Activated T-cell treated with anti-CD3 and anti-CD28 coated beads, Interleukin-2, amount 50 U/mL, for 48 hours (primary cell): ENCODE measurements around the gene OPCML.

ENCODE experiments used
- DNase-seq, 2 experiments: peaks; one replicate each; pipeline ENCODE4 v3.0.0-alpha.2; 2020

Gene OPCML

DNA sequence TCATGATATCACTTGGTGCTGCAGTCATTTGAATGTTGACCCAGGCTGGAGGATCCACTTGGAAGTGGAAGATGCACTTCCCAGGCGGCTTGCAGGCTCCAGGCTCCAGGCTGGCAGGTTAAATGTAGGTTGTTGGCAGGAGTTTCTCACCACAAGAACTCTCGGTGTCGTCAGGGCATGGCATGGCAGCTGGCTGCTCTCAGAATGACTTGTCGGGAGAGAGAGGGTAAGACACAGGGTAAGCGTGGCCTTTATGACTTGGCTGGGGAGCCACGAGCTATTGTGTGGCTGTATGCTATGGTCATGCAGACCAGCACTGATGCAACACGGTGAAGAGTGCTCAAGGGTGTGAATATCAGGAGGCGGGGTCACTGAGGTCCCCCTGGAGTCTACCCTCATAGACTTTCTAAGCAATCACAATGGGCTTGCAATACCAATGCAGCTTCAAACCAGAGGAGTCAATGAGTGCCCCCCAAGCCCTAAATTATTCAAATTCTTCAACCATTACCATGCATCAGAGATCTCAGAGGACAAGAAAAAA, 1027.7 kb downstream of the OPCML start:
- DNase-seq = no peak

DNA sequence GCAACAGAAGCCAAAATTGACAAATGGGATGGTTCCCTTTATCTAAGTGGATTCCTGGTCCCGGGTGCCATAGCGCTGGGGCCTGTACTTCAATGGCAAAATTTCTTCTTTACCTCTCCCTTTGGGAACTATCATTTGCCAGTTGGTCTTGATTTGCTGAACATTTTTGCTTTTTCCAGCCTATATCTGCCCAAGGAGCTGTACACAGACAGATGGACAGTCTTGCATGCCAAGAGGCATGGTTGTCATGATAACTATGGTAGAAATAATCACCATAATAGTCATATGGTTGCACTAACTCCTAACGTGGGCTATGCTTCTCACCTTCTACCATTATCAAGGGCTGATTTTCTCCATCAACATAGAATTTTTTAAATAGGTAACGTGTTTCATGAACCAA, 1030.9 kb downstream of the OPCML start:
- no peak for DNase-seq

- DNase-seq = no peak
Observed at GRCh38 chr11:132499661-132500060, 1032.6 kb downstream of the OPCML start.

DNA sequence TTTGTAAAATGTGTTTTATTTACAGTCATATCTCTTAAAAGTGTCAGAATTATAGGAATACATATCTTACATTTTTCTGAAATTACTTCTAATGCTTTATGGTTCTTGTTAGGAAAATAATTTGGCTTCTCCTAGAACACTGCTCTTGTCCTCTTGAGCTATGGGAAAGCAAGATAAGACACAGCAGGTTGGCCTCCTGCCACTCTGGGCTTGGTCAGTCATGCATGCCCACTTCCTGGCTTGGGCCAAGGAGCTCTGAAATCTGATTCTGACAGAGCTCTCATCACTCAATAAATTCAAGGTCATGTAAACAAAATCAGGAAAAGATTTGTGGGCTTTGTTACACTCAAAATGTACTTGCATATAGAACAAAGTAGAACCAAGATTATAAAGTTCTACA, 1036.0 kb downstream of the OPCML start:
- DNase-seq = no peak

GRCh38 chr11:132493801-132494200, 1038.5 kb downstream of the OPCML start:
- no peak for DNase-seq

GRCh38 chr11:132490978-132491377, 1041.3 kb downstream of the OPCML start:
- DNase-seq = no peak

DNA sequence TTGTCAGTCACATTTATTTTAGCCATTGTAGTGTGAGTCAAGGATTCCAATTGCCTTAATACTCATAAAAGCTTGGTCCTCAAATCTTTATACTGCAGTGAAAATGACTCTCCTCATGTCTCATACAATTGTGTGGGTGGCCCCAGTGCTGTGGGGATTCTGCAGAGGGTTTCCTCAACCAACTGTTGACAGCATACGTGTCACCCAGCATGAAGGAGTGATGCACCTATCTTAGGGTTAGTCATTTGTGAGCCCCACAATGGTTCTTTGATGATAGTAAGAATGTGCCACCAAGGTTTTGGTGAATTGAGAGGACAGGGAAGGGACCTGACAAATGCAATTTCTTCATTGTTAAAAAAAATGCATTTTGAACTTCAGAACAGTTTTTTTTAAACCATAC, 1046.2 kb downstream of the OPCML start:
- DNase-seq = no peak

- DNase-seq = no peak
Observed at GRCh38 chr11:132475026-132475425, 1057.3 kb downstream of the OPCML start.

GRCh38 chr11:132472411-132473172, 1059.7 kb downstream of the OPCML start:
- no peak for DNase-seq

- no peak for DNase-seq
Observed at GRCh38 chr11:132471466-132471865, 1060.8 kb downstream of the OPCML start.

DNA sequence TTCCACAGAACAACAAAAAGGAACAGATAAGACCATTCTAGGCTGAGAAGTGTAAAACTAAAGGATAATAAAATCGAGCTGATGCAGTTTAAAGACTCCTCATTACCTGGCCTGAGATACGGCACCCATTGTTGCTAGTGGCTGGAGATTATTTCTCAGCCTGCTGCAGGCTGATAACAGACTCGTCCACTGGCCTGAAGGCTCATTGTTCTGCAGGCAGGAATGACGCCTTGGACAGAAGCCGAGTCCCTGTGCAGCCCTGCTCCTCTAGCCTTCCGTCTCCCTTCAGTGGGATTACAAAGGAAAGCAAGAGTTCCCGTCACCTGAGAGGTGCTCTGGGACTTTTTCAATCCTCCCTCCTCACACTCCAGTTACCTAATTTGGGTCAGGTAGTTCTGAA, 1065.3 kb downstream of the OPCML start:
- no peak for DNase-seq

DNA sequence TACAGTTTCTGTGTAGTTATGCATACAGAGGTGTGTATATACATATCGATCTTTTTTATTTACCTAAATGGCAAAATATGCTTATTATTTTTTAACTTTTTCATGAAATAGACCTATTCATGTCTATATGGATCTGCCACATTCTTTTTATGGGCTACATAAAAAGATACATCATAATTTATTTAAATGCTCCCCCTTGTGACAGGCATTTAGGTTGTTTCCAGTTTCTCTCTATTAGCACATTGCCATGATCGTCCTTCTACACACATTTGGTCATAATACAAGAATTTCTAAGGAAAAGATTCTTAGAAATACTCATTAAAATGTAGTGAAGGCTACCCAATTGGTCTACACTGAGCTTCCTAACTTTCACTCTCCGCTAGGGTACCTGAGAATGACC, 1067.4 kb downstream of the OPCML start:
- DNase-seq = no peak

GRCh38 chr11:132464003-132464342, 1068.3 kb downstream of the OPCML start:
- no peak for DNase-seq

DNA sequence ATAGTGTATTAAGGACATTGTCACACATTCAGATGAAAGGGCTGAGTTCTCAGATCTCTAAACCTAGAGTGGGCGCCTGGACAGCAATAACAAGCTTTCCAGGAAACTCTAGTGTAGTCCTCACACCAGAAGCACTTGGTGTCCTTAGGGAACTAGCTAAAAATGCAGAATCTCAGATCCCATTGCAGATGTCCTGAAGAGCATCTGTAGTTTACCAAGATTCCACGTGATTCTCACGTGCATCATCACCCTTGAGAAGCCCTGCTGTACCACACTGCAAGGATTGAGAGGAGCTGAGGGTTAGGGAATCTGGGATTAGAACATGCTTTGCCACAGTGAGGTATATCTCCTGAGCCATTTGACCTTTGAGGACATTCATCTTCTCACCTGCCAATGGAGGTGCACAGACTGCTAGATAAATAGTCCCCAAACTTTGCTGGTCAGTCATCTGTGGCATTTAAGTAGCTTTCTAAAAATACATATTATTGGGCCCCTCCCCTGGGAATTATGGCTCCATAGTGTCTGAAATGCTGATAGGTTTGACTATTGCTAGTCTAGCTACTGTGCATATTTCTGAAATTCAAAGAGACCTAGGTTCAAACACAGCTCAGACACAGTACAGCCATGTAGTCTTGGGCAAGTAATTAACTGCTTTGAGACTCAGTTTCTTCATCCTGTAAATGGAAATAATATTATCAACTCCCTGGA, 1068.9 kb downstream of the OPCML start:
- DNase-seq = no peak

DNA sequence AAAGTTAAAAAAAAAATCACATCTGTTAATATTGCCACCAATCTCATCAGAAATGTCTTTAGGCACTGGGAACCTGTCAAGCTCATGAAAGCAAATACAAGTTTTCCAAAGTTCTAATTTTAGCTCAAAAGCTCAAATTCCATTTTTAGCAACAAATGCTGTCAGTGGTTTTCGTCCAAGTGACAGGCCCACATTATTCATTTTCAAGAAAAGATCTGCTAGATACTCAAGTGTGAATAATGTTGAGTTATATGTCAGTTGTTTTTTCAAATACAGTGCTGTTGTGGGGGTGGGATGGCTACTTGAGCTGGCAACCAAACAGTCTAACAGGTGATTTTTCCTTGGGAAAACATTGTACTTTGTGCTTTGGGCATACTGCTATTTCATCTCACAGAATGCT, 1072.6 kb downstream of the OPCML start:
- no peak for DNase-seq

DNA sequence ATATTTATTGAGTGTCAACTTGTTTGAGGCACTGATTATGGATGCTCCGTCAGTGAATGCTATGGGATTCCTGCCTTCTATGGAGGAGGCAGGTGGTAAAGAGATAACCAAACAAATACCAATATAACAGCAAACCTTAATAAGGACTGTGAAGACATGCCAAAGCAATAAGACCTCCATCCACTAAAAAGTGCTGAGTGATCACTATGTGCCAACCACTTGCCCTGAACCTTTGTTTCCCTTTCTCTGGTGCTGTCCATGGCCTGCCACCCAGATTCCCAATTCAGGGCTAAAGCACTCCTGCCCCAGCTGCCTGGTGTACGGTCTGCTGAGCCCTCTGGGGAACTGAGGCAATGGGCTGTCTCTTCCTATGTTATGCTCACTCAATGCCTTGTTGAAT, 1074.9 kb downstream of the OPCML start:
- DNase-seq = no peak

DNA sequence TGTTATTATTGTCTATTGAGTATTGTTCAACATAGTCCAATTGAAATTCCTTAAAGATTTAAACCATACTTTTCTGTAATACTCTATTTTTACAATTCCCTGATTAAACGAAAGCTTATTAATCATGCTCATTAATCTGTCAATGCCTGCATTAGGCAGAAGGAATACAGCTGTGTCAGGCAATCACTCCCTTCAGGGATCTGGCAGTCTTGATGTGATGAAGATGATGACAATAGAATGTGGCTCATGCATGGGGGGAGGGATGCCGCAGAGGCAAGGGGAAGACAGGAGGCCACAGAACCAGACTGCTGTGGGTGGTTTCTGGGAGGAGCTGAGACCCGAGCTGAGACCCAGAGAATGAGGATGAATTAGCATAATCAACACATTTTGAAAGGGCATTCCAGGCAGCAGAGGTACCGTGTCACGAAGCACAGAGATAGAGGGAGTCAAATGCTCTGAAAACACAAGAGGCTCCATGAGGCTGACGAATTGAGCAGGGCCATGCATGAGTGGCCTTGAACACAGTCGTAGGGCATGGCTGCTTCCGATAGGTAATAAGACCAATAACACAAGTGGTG, 1075.5 kb downstream of the OPCML start:
- no peak for DNase-seq

- no peak for DNase-seq
Observed at GRCh38 chr11:132455044-132455443, 1077.3 kb downstream of the OPCML start.

GRCh38 chr11:132453406-132453805, 1078.9 kb downstream of the OPCML start:
- DNase-seq = no peak

DNA sequence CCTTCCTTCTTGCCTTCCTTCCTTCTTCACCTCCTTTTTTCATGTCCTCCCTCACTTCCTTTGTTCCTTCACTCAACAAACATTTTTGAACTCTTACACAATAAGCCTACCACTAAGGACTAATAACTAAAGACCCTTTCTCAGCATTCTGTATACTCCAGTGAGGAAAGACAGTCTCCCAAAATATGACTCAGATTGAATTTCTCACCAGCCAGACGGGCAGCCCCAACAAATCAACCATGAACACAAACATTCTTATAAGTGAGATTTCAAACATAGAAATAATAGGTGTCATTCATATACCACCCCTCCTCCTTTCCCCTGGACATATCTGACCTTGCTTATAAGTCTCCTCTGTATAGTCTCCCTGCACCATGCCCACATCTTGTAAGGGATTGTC, 1079.7 kb downstream of the OPCML start:
- DNase-seq = no peak

- DNase-seq = no peak
Observed at GRCh38 chr11:132451942-132452601, 1080.2 kb downstream of the OPCML start.

DNA sequence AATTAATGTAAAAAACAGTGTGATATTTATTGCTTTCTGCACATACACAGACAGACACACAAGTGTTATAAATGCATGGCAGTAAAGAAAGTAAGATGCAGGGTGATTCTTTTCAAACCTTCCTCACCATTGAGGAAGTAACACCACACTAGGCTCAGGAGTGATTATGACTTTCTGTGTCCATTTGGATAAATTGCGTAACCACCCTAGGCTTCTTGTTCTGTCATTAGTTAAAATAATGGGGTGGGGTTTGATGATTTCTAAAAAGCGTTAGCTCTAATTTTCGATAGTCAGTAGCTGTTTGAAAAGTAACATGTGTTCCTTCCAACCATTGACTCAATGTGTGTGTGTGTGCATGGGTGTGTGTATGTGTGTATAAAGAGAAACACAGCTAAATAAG, 1081.7 kb downstream of the OPCML start:
- no peak for DNase-seq

GRCh38 chr11:132448334-132448995, 1083.8 kb downstream of the OPCML start:
- no peak for DNase-seq
